Parathyroid adenoma (tissue), 2 donors: ENCODE data around the gene AKAP8.

Source experiments
- H2AFZ ChIP-seq: fragments of 300-600 bp; sonication (generic); one replicate; pipeline ENCODE4 v1.7.0; 2017; ENCODE audit warnings: antibody characterized with exemption, mild to moderate bottlenecking
- H3K27ac ChIP-seq: fragments of 300-600 bp; sonication (generic); one replicate; pipeline ENCODE4 v1.7.0; 2017
- H3K27me3 ChIP-seq: fragments of 300-600 bp; sonication (generic); one replicate; pipeline ENCODE4 v1.7.0; 2017; ENCODE audit warnings: low read length; ENCODE audit not compliant: control insufficient read depth, insufficient read depth
- H3K36me3 ChIP-seq: fragments of 300-600 bp; sonication (generic); one replicate; pipeline ENCODE4 v1.7.0; 2017; ENCODE audit warnings: low read length; ENCODE audit not compliant: control insufficient read depth, insufficient read depth
- H3K4me1 ChIP-seq: fragments of 300-600 bp; sonication (generic); one replicate; pipeline ENCODE4 v1.7.0; 2017; ENCODE audit warnings: control low read depth
- H3K4me2 ChIP-seq: fragments of 300-600 bp; sonication (generic); one replicate; pipeline ENCODE4 v1.7.0; 2017; ENCODE audit warnings: low read length
- H3K4me3 ChIP-seq: fragments of 300-600 bp; sonication (generic); one replicate; pipeline ENCODE4 v1.7.0; 2017; ENCODE audit warnings: low read depth, low read length
- H3K79me2 ChIP-seq: fragments of 300-600 bp; sonication (generic); one replicate; pipeline ENCODE4 v1.7.0; 2017; ENCODE audit warnings: control low read depth
- H3K9ac ChIP-seq: fragments of 300-600 bp; sonication (generic); one replicate; pipeline ENCODE4 v1.7.0; 2017; ENCODE audit warnings: mild to moderate bottlenecking
- H3K9me3 ChIP-seq: fragments of 300-600 bp; sonication (generic); one replicate; pipeline ENCODE4 v1.7.0; 2017; ENCODE audit warnings: low read length; ENCODE audit not compliant: control insufficient read depth
- TF ChIP-seq, protein P1 (sequence below): fragments of 300-600 bp; sonication (generic); IDR thresholded peaks from one replicate; pipeline ENCODE4 v1.7.0; 2017; ENCODE audit warnings: antibody characterized with exemption, mild to moderate bottlenecking
- donor health status: primary hyperparathyroidism.

AKAP8 gene

GRCh38 chr19:15330801-15331418, 48.7 kb downstream of the AKAP8 start:
- peaks cover 34% of the 10 kb centered on the region for H3K4me1 ChIP-seq
- H3K9me3 ChIP-seq: no peaks in the 10 kb centered on the region
- no peak overlapping the region for H2AFZ ChIP-seq
- TF ChIP-seq, protein P1, sequence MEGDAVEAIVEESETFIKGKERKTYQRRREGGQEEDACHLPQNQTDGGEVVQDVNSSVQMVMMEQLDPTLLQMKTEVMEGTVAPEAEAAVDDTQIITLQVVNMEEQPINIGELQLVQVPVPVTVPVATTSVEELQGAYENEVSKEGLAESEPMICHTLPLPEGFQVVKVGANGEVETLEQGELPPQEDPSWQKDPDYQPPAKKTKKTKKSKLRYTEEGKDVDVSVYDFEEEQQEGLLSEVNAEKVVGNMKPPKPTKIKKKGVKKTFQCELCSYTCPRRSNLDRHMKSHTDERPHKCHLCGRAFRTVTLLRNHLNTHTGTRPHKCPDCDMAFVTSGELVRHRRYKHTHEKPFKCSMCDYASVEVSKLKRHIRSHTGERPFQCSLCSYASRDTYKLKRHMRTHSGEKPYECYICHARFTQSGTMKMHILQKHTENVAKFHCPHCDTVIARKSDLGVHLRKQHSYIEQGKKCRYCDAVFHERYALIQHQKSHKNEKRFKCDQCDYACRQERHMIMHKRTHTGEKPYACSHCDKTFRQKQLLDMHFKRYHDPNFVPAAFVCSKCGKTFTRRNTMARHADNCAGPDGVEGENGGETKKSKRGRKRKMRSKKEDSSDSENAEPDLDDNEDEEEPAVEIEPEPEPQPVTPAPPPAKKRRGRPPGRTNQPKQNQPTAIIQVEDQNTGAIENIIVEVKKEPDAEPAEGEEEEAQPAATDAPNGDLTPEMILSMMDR: no peak
- H3K4me3 ChIP-seq: peak overlapping the region; percentile 81
- H3K27ac ChIP-seq: peak overlapping the region; percentile 67
- H3K27me3 ChIP-seq: no peaks in the 10 kb centered on the region
- H3K9ac ChIP-seq: peak overlapping the region; percentile 55
- no peaks in the 10 kb centered on the region for H3K36me3 ChIP-seq
- peaks cover 56% of the 10 kb centered on the region for H3K79me2 ChIP-seq
- peak overlapping the region; percentile 85 for H3K4me2 ChIP-seq

DNA sequence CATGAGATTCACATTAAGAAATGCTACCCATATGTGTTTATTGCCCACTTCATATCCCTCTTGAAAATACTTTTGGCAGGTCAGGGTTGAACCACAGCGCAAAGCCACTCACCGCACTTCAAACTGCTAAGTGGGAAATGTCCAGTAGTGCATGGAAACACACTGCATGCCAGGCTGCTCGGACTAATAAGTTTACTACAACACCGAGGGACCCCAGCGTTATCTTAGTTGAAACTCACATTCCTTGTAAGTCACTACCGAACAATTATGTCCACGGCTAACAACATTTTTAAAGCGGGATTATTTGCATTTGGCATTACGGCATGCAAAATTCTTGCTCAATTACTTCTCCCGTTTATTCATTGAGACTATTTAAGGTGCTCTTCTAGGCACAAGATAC, 51.3 kb downstream of the AKAP8 start:
- Histone ChIP-seq H3K27me3 (no peaks in the 10 kb centered on the region), H3K4me1 (peaks cover 56% of the 10 kb centered on the region), H3K79me2 (peaks cover 71% of the 10 kb centered on the region), H3K36me3 (no peaks in the 10 kb centered on the region), H3K9ac (no peak overlapping the region), H3K4me3 (no peak overlapping the region), H3K9me3 (no peaks in the 10 kb centered on the region), H2AFZ (no peak overlapping the region), H3K27ac (no peak overlapping the region), H3K4me2 (peak overlapping the region; percentile 27)
- TF ChIP-seq, protein P1: no peak

DNA sequence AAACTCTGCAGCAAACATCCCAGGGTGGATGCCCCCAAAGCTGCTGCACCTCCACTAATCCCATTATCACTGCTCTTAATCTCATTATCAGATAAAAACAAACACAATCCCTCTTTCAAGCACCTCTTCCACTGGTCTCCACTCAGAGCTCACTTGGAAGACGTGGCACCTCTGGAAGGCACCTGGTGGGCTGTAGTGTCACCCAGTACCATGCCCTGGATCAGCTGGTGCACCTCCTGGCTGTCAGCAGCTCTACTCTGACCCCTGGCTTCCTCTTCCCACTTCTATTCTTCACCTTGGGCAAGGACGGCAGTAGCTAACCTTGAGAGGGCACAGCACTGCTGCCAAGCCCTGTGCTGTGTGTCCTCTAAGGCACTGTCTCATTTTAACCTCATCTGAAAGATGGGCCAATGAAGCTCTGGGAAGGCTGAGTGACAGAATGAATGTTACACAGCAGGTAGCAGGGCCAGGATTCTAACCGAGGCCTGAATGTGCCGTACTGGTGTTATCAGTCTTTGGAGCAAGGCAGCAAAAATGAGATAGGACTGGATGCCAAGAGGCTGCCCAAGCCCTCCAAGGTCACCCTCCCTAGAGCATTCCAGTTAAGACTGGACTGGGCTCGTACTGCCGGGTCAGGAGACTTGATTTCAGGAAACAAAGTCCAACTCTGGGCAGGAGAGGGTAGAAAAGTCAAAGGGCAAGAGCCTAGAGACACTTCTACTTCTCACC, 54.6 kb downstream of the AKAP8 start:
- Histone ChIP-seq H3K79me2 (peaks cover 70% of the 10 kb centered on the region), H3K4me3 (no peak overlapping the region), H3K36me3 (no peaks in the 10 kb centered on the region), H3K27me3 (no peaks in the 10 kb centered on the region), H2AFZ (no peak overlapping the region), H3K9me3 (no peaks in the 10 kb centered on the region), H3K27ac (peak overlapping the region; percentile 55), H3K4me2 (peak overlapping the region; percentile 37), H3K9ac (no peak overlapping the region), H3K4me1 (peaks cover 68% of the 10 kb centered on the region)
- TF ChIP-seq, protein P1: no peak

DNA sequence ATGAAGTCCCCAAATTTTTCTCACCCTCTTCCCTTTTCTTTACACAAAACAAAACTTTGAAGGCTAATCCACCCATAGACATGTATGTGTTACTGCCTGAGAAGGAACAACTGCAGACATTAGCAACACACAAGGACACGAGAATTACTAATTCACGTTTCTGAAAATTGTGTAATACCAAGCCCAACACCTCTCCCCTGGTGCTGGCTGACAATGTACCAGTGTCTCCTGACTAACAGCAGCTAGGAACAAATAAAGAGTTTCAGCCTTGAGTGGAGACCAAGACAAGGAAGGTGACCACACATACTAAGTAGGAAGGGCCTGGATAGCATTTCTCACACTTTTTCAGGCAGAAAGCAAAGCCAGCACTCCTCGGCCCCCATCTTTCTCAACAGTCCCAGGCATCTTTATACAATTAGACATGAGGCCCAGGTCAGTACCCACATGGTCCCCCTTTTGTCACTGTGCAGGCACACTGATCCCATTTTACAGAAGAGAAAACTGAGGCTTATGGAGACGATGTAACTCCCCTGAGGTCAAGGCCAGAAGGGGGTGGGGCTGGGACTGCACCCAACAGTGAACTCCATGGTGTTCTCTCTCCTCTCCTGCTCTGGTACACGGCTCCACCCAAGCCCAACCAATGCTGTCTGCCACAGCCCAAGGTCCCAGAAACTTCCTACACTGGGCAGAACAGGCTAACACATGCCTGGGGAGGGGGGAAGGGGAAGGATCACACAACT, 55.9 kb downstream of the AKAP8 start:
- peaks cover 63% of the 10 kb centered on the region for H3K4me1 ChIP-seq

More for the DNA sequence above, 55.9 kb downstream of the AKAP8 start:
- H3K4me3 ChIP-seq: peak overlapping the region; percentile 36
- H3K79me2 ChIP-seq: peaks cover 71% of the 10 kb centered on the region
- no peak overlapping the region for H3K9ac ChIP-seq
- H3K36me3 ChIP-seq: no peaks in the 10 kb centered on the region
- no peaks in the 10 kb centered on the region for H3K9me3 ChIP-seq
- H3K4me2 ChIP-seq: peak overlapping the region; percentile 0
- no peak overlapping the region for H2AFZ ChIP-seq
- TF ChIP-seq, protein P1: no peak
- H3K27me3 ChIP-seq: no peaks in the 10 kb centered on the region
- H3K27ac ChIP-seq: peak overlapping the region; percentile 55
